HepG2 (cell line): ENCODE results near the gene POP7. TPM values are rescaled to one million over a fixed set of nuclear protein-coding genes. Genes with fewer than 3 reads are reported as not detected.
A peak's percentile ranks its signal among the peaks of the same experiment; 100 is the strongest.

ENCODE experiments used
- DNMT1 ChIP-seq: sonication (generic); formaldehyde crosslinking; IDR thresholded peaks from 2 replicates; pipeline ENCODE4 v1.5.1; 2020; ENCODE audit warnings: mild to moderate bottlenecking, missing genetic modification reagents
- ERF ChIP-seq: IDR thresholded peaks from 2 replicates; pipeline ENCODE4 v1.6.1; 2018; ENCODE audit warnings: missing biosample characterization, missing genetic modification reagents
- FOXA1 ChIP-seq, 2 experiments: fragments of 450-650 bp in 1 of 2; sonication (generic) in 1 of 2; formaldehyde crosslinking in 1 of 2; IDR thresholded peaks; 2 replicates each; pipeline versions ENCODE4 v1.4.0 to v1.6.1; 2016 to 2020; ENCODE audit warnings: missing genetic modification reagents in 1 of 2
- GFI1 ChIP-seq: sonication (generic); formaldehyde crosslinking; IDR thresholded peaks from 2 replicates; pipeline ENCODE4 v1.5.0; 2020; ENCODE audit warnings: missing genetic modification reagents, mild to moderate bottlenecking, borderline replicate concordance
- MEIS2 ChIP-seq: sonication (generic); formaldehyde crosslinking; IDR thresholded peaks from 2 replicates; pipeline ENCODE4 v1.9.0; 2021; ENCODE audit warnings: mild to moderate bottlenecking, missing genetic modification reagents
- MXD3 ChIP-seq: IDR thresholded peaks from 2 replicates; pipeline ENCODE4 v1.6.1; 2016; ENCODE audit warnings: mild to moderate bottlenecking, missing biosample characterization, missing genetic modification reagents
- NFATC3 ChIP-seq: sonication (generic); formaldehyde crosslinking; IDR thresholded peaks from 2 replicates; pipeline ENCODE4 v1.5.1; 2020; ENCODE audit warnings: mild to moderate bottlenecking, missing genetic modification reagents
- NPAS2 ChIP-seq: sonication (generic); formaldehyde crosslinking; IDR thresholded peaks from 2 replicates; pipeline ENCODE4 v1.8.0; 2022; ENCODE audit warnings: mild to moderate bottlenecking, missing genetic modification reagents, borderline replicate concordance
- TBX2 ChIP-seq: sonication (generic); formaldehyde crosslinking; IDR thresholded peaks from 2 replicates; pipeline ENCODE4 v1.5.0; 2020; ENCODE audit warnings: missing genetic modification reagents, mild to moderate bottlenecking, borderline replicate concordance
- TBX3 ChIP-seq: fragments of 450-650 bp; IDR thresholded peaks from 2 replicates; pipeline ENCODE4 v1.6.1; 2017; ENCODE audit warnings: antibody characterized with exemption, mild to moderate bottlenecking, inconsistent platforms, borderline replicate concordance
- THAP9 ChIP-seq: sonication (generic); formaldehyde crosslinking; IDR thresholded peaks from 2 replicates; pipeline ENCODE4; 2020; ENCODE audit warnings: missing genetic modification reagents, mild to moderate bottlenecking, borderline replicate concordance
- ZBTB21 ChIP-seq: sonication (generic); formaldehyde crosslinking; IDR thresholded peaks from 2 replicates; pipeline ENCODE4 v1.4.0; 2020; ENCODE audit warnings: missing genetic modification reagents
- ZHX2 ChIP-seq, 2 experiments: sonication (generic) in 1 of 2; formaldehyde crosslinking in 1 of 2; IDR thresholded peaks; 2 replicates each; pipeline versions ENCODE4 v1.6.1 to v1.9.0; 2014 to 2022; ENCODE audit warnings: antibody characterized with exemption in 1 of 2, borderline replicate concordance in 1 of 2, inconsistent platforms in 1 of 2, low read depth in 1 of 2, missing genetic modification reagents in 1 of 2
- ZNF274 ChIP-seq: sonication (generic); formaldehyde crosslinking; IDR thresholded peaks from 2 replicates; pipeline ENCODE4 v1.5.1; 2020; ENCODE audit warnings: mild to moderate bottlenecking, missing genetic modification reagents
- ZNF574 ChIP-seq: sonication (generic); formaldehyde crosslinking; IDR thresholded peaks from 2 replicates; pipeline ENCODE4 v1.4.0; 2020; ENCODE audit warnings: missing genetic modification reagents
- polyA plus RNA-seq, 8 experiments: library from polyadenylated mRNA; depleted of rRNA in 3 of 8; stranded (reverse) in 7 of 8; unstranded in 1 of 8; fragments of >200 nt; fragmentation: Illumina TruSeq in 4 of 8; extraction: Trizol in 4 of 8; gene quantifications; 2 replicates each; pipeline versions ENCODE4 v1.2.1 to v1.2.3, GENCODE V29; 2011 to 2016; ENCODE audit warnings: low read depth in 4 of 8, missing spikeins in 1 of 8, mixed read lengths in 1 of 8; ENCODE audit not compliant: insufficient read depth in 1 of 8
- total RNA-seq, 5 experiments: library from RNA; depleted of rRNA; stranded (reverse); fragments of >200 nt; fragmentation: Illumina TruSeq; extraction: Trizol; gene quantifications; 2 replicates each; pipeline ENCODE4 v1.2.3, GENCODE V29; 2016; ENCODE audit warnings: low read depth in 1 of 5

Gene POP7
- total and polyA plus RNA-seq, 2 of the 13 experiments (the other 11 are each of a cell fraction or from before 2014, with no cell fraction given) = 63.9 to 91.1 TPM

- TF ChIP-seq ZNF274 (CRISPR knock-in tag) (no peak), TBX3 (no peak), NFATC3 (no peak), GFI1 (CRISPR knock-in tag) (no peak), ZBTB21 (no peak), NPAS2 (CRISPR knock-in tag) (no peak), FOXA1 (IDR thresholded peaks at IDR 0.05) (no peak), FOXA1 (CRISPR knock-in tag; IDR thresholded peaks at IDR 0.05) (no peak), ZNF574 (CRISPR knock-in tag) (0 out of 2 replicates have a peak, but pooled peaks have one; percentile 36), TBX2 (no peak), DNMT1 (CRISPR knock-in tag) (no peak), MEIS2 (CRISPR knock-in tag) (no peak), ZHX2 (IDR thresholded peaks at IDR 0.05; ENCODE audit: low read depth) (no peak), ZHX2 (CRISPR knock-in tag; IDR thresholded peaks at IDR 0.05; ENCODE audit: borderline replicate concordance) (no peak), ERF (CRISPR knock-in tag) (no peak; the same call in 1 of the 2 replicates), MXD3 (CRISPR knock-in tag) (no peak), THAP9 (CRISPR knock-in tag) (0 out of 2 replicates have a peak, but pooled peaks have one; percentile 18)
Observed at GRCh38 chr7:100691676-100692577, 14.0 kb upstream of the POP7 start (continued).
